OCI-LY1 (cell line): ENCODE data around the gene MRPL41.

Experiments used
- H2AFZ ChIP-seq: fragments of 200-600 bp; sonication (generic), shearing (Covaris generic); 2 replicates; pipeline ENCODE4 v1.6.0; 2014; ENCODE audit warnings: antibody characterized with exemption, mild to moderate bottlenecking, low read length
- H3F3A ChIP-seq: fragments of 200-600 bp; sonication (generic), shearing (Covaris generic); 2 replicates; pipeline ENCODE4 v1.6.0; 2014; ENCODE audit warnings: mild to moderate bottlenecking, antibody characterized with exemption, low read length, moderate library complexity; ENCODE audit not compliant: insufficient read depth
- H3K27ac ChIP-seq: fragments of 200-600 bp; sonication (generic); 2 replicates; pipeline ENCODE4 v1.5.1; 2014; ENCODE audit warnings: low read length, mixed run types, mild to moderate bottlenecking, low read depth; ENCODE audit not compliant: poor library complexity, severe bottlenecking
- H3K27me3 ChIP-seq: fragments of 200-600 bp; sonication (generic); 2 replicates; pipeline ENCODE4 v1.6.0; 2014; ENCODE audit warnings: antibody characterized with exemption, mild to moderate bottlenecking, low read length, moderate library complexity; ENCODE audit not compliant: insufficient read depth
- H3K36me3 ChIP-seq: fragments of 200-600 bp; sonication (generic); 2 replicates; pipeline ENCODE4 v1.6.1; 2014; ENCODE audit warnings: mild to moderate bottlenecking, antibody characterized with exemption, low read length, moderate library complexity, mixed read lengths; ENCODE audit not compliant: insufficient read depth
- H3K4me1 ChIP-seq: fragments of 200-600 bp; sonication (generic); 2 replicates; pipeline ENCODE4 v1.5.1; 2014; ENCODE audit warnings: mild to moderate bottlenecking, low read length, moderate library complexity; ENCODE audit not compliant: insufficient read depth, severe bottlenecking
- H3K4me2 ChIP-seq: fragments of 200-600 bp; sonication (generic), shearing (Covaris generic); 2 replicates; pipeline ENCODE4 v1.6.1; 2014; ENCODE audit warnings: low read length
- H3K4me3 ChIP-seq: fragments of 200-600 bp; sonication (generic); 2 replicates; pipeline ENCODE4 v1.5.1; 2014; ENCODE audit warnings: low read length, low read depth, mild to moderate bottlenecking, mixed read lengths; ENCODE audit not compliant: poor library complexity, severe bottlenecking
- H3K79me2 ChIP-seq: fragments of 200-600 bp; shearing (Covaris generic); 2 replicates; pipeline ENCODE4 v1.6.1; 2016; ENCODE audit warnings: mixed run types, low read length, mixed read lengths; ENCODE audit not compliant: insufficient read depth
- H3K9ac ChIP-seq: fragments of 200-600 bp; sonication (generic), shearing (Covaris generic); 2 replicates; pipeline ENCODE4 v1.6.1; 2014; ENCODE audit warnings: mild to moderate bottlenecking, low read length, mixed read lengths
- H3K9me2 ChIP-seq: fragments of 200-600 bp; sonication (generic), shearing (Covaris generic); 2 replicates; pipeline ENCODE4 v1.6.1; 2014; ENCODE audit warnings: low read depth, mild to moderate bottlenecking, low read length, mixed read lengths
- H3K9me3 ChIP-seq: fragments of 200-600 bp; shearing (Covaris generic); 2 replicates; pipeline ENCODE4 v1.6.1; 2014; ENCODE audit warnings: low read length, mixed read lengths
- H4K20me1 ChIP-seq: fragments of 200-600 bp; sonication (generic), shearing (Covaris generic); 2 replicates; pipeline ENCODE4 v1.6.0; 2016; ENCODE audit warnings: mild to moderate bottlenecking, low read length; ENCODE audit not compliant: insufficient read depth
- CTCF ChIP-seq: fragments of 200-600 bp; sonication (generic), shearing (Covaris generic); IDR thresholded peaks from 2 replicates; pipeline ENCODE4 v1.5.1; 2017; ENCODE audit warnings: mild to moderate bottlenecking, antibody characterized with exemption, low read length, moderate library complexity, mixed read lengths
- EZH2 ChIP-seq: fragments of 200-600 bp; sonication (generic), shearing (Covaris generic); IDR thresholded peaks from 2 replicates; pipeline ENCODE4 v1.8.0; 2017; ENCODE audit warnings: borderline replicate concordance, mixed run types, mild to moderate bottlenecking, antibody characterized with exemption, low read length, moderate library complexity, mixed read lengths

The MRPL41 gene

GRCh38 chr9:137544176-137544760 lies 7.4 kb upstream of the MRPL41 start:
- no peak for TF ChIP-seq EZH2
- TF ChIP-seq CTCF: no peak
- Histone ChIP-seq H3K36me3 (peaks cover 7% of the 10 kb centered on the region), H3K9me3 (no peaks in the 10 kb centered on the region), H3K4me2 (no peak overlapping the region), H3K27me3 (no peaks in the 10 kb centered on the region), H3K79me2 (no peaks in the 10 kb centered on the region), H3K9ac (no peak overlapping the region), H2AFZ (no peak overlapping the region), H3F3A (no peaks in the 10 kb centered on the region), H3K27ac (no peak overlapping the region), H4K20me1 (no peaks in the 10 kb centered on the region), H3K4me1 (no peaks in the 10 kb centered on the region), H3K4me3 (no peak overlapping the region), H3K9me2 (no peaks in the 10 kb centered on the region)

DNA sequence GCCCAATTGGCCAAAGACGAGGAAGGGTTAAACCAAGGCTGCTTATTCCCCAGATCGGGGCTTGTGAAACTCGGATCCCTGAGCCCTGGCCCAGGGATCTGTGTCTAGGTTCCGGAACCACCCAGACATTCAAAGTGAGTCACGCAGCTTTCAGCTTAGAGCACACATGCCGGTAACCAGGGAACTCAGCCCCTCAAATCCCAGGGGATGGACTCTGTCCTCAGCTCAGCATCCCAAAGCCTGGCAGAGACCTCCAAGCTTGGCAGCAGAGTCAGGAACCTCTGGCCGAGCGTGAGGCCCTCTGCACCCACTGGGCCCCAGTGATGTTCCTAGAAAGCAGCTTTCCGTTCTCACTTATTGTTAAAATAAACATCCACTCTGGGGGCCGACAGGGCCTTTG lies 6.6 kb upstream of the MRPL41 start:
- Histone ChIP-seq H3K4me3 (no peak overlapping the region), H3K27ac (no peak overlapping the region), H3K9ac (no peak overlapping the region), H3K9me3 (no peaks in the 10 kb centered on the region), H3K36me3 (peaks cover 7% of the 10 kb centered on the region), H3F3A (no peaks in the 10 kb centered on the region), H3K4me1 (peaks cover 8% of the 10 kb centered on the region), H3K27me3 (no peaks in the 10 kb centered on the region), H3K79me2 (no peaks in the 10 kb centered on the region), H2AFZ (no peak overlapping the region), H4K20me1 (no peaks in the 10 kb centered on the region), H3K9me2 (no peaks in the 10 kb centered on the region), H3K4me2 (no peak overlapping the region)
- TF ChIP-seq EZH2: no peak
- no peak for TF ChIP-seq CTCF

- Histone ChIP-seq H3K9me3 (no peaks in the 10 kb centered on the region), H3K36me3 (peaks cover 7% of the 10 kb centered on the region), H3K4me3 (no peak overlapping the region), H2AFZ (no peak overlapping the region), H3K27ac (no peak overlapping the region), H3F3A (no peaks in the 10 kb centered on the region), H3K4me2 (no peak overlapping the region), H3K4me1 (peaks cover 19% of the 10 kb centered on the region), H3K79me2 (no peaks in the 10 kb centered on the region), H3K9me2 (no peaks in the 10 kb centered on the region), H3K27me3 (no peaks in the 10 kb centered on the region), H4K20me1 (no peaks in the 10 kb centered on the region), H3K9ac (no peak overlapping the region)
- TF ChIP-seq CTCF: no peak
- TF ChIP-seq EZH2: no peak
Measured at GRCh38 chr9:137547687-137548543, 3.8 kb upstream of the MRPL41 start.
